HUDEP-2 (cell line): ENCODE data around the gene NPY5R.

Experiments used
- DNase-seq, 76 experiments: peaks; one replicate each; lab custom pipeline; 2025; ENCODE audit not compliant: unreplicated experiment in 76 of 76; lab: John Stamatoyannopoulos, UW

The NPY5R gene

DNA sequence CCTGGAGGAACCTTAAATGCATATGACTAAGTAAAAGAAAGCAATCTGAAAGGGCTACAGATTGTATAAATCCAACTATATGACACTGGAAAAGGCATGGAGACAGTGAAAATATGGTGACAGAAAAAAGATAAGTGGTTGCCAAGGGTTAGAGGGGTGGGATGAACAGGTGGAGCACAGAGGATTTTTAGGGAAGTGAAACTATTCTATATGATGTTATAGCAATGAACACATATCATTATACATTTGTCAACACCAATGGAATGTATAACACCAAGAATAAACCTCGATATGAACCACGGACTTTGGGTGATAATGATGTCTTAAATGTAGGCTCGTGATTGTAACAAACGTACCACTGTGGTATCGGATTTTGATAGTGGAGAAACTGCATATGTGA, 40.7 kb downstream of the NPY5R start:
- DNase-seq: no peak

- DNase-seq: no peak
These were observed 41.2 kb downstream of the NPY5R start for GRCh38 chr4:163384926-163385325.

- DNase-seq: no peak
These were observed 41.8 kb downstream of the NPY5R start for GRCh38 chr4:163385466-163385865.

- no peak for DNase-seq
These were observed 48.1 kb downstream of the NPY5R start for GRCh38 chr4:163391756-163392155.

DNA sequence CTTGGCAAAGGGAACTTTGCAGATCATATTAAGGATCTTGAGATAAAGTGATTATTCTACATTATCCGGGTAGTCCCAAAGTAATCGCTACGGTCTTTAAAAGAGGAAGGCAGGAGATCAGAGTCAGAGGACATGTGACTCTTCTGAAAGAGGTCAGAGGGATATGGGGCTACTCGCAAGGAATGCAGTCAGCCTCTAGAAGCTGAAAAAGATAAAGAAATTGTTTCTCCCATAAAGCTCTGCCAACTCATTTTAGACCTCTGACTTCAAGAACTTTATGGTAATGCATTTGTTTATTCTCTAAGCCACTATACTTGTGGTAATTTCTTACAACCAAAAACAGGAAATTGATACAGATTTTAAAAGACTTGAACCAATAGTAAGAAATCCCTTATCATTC, 48.6 kb downstream of the NPY5R start:
- no peak for DNase-seq

DNA sequence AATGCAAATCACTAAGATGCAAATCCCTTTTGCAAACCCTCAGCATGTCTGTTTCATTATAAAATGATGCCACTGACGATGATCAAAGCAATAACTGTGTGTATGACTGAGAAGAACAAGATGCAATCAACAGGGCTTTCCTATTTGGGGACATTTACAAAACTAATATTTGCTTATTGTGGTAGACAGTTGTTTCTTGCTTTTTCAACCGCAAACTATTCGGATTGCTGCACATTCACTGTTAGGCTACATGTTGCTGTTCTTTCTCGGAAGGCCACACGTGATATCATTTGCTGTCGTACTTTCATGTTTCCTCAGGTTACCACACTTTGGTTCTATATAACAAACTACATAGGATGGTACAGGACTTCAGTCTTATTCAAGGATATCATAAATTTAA, 49.8 kb downstream of the NPY5R start:
- no peak for DNase-seq

GRCh38 chr4:163395055-163395454, 51.4 kb downstream of the NPY5R start:
- no peak for DNase-seq

DNA sequence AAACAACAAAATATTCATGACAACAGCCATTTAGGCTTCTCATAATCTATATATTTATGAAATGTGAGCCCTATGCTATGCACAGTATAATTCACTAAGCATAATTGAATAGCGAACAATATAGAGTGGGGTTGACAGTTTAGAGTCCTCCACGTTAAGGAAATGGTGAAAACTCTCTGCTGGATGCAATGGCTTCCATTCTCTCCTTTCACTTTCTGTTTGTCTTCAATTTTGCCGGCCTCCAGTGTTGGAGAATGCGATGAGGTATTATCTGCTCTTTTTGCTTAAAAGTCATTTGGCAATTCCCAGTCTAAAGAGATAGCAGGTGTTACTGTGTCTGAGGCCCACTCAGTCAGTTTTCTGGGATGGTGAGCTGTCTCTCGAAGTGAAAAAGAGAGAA, 52.1 kb downstream of the NPY5R start:
- no peak for DNase-seq

GRCh38 chr4:163398238-163398637, 54.5 kb downstream of the NPY5R start:
- DNase-seq: no peak

- DNase-seq: no peak
These were observed 57.2 kb downstream of the NPY5R start for GRCh38 chr4:163400911-163401310.
